ENCODE data around the gene SNX8. TPM values are rescaled to one million over a fixed set of nuclear protein-coding genes. Genes with fewer than 3 reads are reported as not detected.

SNX8 gene
- total and polyA plus RNA-seq, 4 donors: 8.7 to 20.8 (median 14.8) TPM

- no peak overlapping the region for H3K27ac ChIP-seq (ENCODE audit: low read depth in 1 of 2, low read length in 2 of 2)
- peaks cover 0 to 23% (median 3%) of the 10 kb centered on the region in 4 donors for H3K36me3 ChIP-seq (ENCODE audit: control insufficient read depth in 4 of 4, insufficient read depth in 3 of 4, low read depth in 1 of 4, low read length in 3 of 4)
- no peak overlapping the region for H3K4me3 ChIP-seq (ENCODE audit: low read depth in 1 of 3, low read length in 3 of 3)
- no peak overlapping the region for H3K9ac ChIP-seq (ENCODE audit: low read depth in 1 of 2, low read length in 2 of 2)
- DNase-seq (ENCODE audit: low spot score): no peak
- H3K4me1 ChIP-seq (ENCODE audit: control insufficient read depth in 4 of 4, insufficient read depth in 4 of 4, low read length in 3 of 4): no peaks in the 10 kb centered on the region
- no peaks in the 10 kb centered on the region for H3K9me3 ChIP-seq (ENCODE audit: control insufficient read depth in 4 of 4, low read length in 3 of 4)
- no peaks in the 10 kb centered on the region for H3K27me3 ChIP-seq (ENCODE audit: control insufficient read depth in 4 of 4, insufficient read depth in 4 of 4, low read length in 3 of 4)
- WGBS: 96% methylated on average over 34 of the region's 34 CpGs
- TF ChIP-seq HNF4A (conservative IDR thresholded peaks at IDR 0.05): no peak
- TF ChIP-seq RXRA (IDR thresholded peaks at IDR 0.05): no peak
- no peak for TF ChIP-seq GABPA (IDR thresholded peaks at IDR 0.05 in 1 of 2, conservative IDR thresholded peaks at IDR 0.05 in 1 of 2)
- no peak for TF ChIP-seq RAD21 (IDR thresholded peaks at IDR 0.05)
- TF ChIP-seq NR2F2 (IDR thresholded peaks at IDR 0.05): no peak
- TF ChIP-seq, protein P1, sequence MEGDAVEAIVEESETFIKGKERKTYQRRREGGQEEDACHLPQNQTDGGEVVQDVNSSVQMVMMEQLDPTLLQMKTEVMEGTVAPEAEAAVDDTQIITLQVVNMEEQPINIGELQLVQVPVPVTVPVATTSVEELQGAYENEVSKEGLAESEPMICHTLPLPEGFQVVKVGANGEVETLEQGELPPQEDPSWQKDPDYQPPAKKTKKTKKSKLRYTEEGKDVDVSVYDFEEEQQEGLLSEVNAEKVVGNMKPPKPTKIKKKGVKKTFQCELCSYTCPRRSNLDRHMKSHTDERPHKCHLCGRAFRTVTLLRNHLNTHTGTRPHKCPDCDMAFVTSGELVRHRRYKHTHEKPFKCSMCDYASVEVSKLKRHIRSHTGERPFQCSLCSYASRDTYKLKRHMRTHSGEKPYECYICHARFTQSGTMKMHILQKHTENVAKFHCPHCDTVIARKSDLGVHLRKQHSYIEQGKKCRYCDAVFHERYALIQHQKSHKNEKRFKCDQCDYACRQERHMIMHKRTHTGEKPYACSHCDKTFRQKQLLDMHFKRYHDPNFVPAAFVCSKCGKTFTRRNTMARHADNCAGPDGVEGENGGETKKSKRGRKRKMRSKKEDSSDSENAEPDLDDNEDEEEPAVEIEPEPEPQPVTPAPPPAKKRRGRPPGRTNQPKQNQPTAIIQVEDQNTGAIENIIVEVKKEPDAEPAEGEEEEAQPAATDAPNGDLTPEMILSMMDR (IDR thresholded peaks at IDR 0.05; ENCODE audit: low read depth, low read length, missing input control): no peak
- no peak for TF ChIP-seq ATF3 (IDR thresholded peaks at IDR 0.05)
- TF ChIP-seq YY1 (IDR thresholded peaks at IDR 0.05): no peak
- TF ChIP-seq EGR1 (IDR thresholded peaks at IDR 0.05; ENCODE audit: low read depth in 2 of 2): no peak
- no peak for TF ChIP-seq SP1 (IDR thresholded peaks at IDR 0.05)
- no peak for TF ChIP-seq REST (IDR thresholded peaks at IDR 0.05)
Measured at GRCh38 chr7:2258661-2259365, 55.4 kb downstream of the SNX8 start.

DNA sequence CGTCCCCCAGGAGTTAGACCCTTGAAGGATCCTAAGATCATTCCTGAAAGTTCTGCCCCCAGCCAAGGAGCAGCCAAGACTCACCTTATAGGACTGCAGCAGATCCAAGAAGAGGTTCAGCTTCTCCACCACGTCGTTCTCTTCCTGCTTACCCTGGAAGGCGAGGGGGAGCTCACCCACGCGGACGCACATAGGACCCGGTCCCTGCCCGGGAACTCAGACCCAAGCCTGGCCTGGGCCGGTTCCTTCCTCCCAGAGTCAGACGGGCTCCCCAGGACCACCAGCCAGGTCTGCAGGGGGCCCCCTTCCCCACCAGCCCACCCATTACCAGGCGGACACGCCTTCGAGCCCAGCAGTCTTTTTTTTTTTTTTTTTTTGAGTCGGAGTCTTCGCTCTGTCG, 56.6 kb downstream of the SNX8 start:
- no peak for TF ChIP-seq TAF1 (conservative IDR thresholded peaks at IDR 0.05)
- no peak for TF ChIP-seq YY1 (IDR thresholded peaks at IDR 0.05)
- TF ChIP-seq HNF4A (conservative IDR thresholded peaks at IDR 0.05): no peak
- TF ChIP-seq MAX (IDR thresholded peaks at IDR 0.05): no peak
- no peak for TF ChIP-seq REST (IDR thresholded peaks at IDR 0.05)
- TF ChIP-seq, protein P1 (IDR thresholded peaks at IDR 0.05; ENCODE audit: low read depth, low read length, missing input control): no peak
- no peak for TF ChIP-seq RAD21 (IDR thresholded peaks at IDR 0.05)
- no peak for TF ChIP-seq NR2F2 (IDR thresholded peaks at IDR 0.05)
- no peak for TF ChIP-seq ATF3 (IDR thresholded peaks at IDR 0.05)
- TF ChIP-seq JUND (IDR thresholded peaks at IDR 0.05): no peak
- TF ChIP-seq RXRA (IDR thresholded peaks at IDR 0.05): no peak
- TF ChIP-seq FOXA2 (IDR thresholded peaks at IDR 0.05): no peak
- TF ChIP-seq FOXA1 (IDR thresholded peaks at IDR 0.05): no peak
- no peak for TF ChIP-seq HNF4G (IDR thresholded peaks at IDR 0.05)
- no peak for TF ChIP-seq GABPA (IDR thresholded peaks at IDR 0.05 in 1 of 2, conservative IDR thresholded peaks at IDR 0.05 in 1 of 2)
- peaks cover 0 to 18% (median 4%) of the 10 kb centered on the region in 4 donors for H3K36me3 ChIP-seq (ENCODE audit: control insufficient read depth in 4 of 4, insufficient read depth in 3 of 4, low read depth in 1 of 4, low read length in 3 of 4)
- 96% methylated on average over 17 of the region's 17 CpGs for WGBS

More for the DNA sequence above, 56.6 kb downstream of the SNX8 start:
- no peaks in the 10 kb centered on the region for H3K4me1 ChIP-seq (ENCODE audit: control insufficient read depth in 4 of 4, insufficient read depth in 4 of 4, low read length in 3 of 4)
- DNase-seq (ENCODE audit: low spot score): no peak
- H3K27me3 ChIP-seq (ENCODE audit: control insufficient read depth in 4 of 4, insufficient read depth in 4 of 4, low read length in 3 of 4): no peaks in the 10 kb centered on the region
- no peak overlapping the region for H3K9ac ChIP-seq (ENCODE audit: low read depth in 1 of 2, low read length in 2 of 2)
- H3K4me3 ChIP-seq (ENCODE audit: low read depth in 1 of 3, low read length in 3 of 3): no peak overlapping the region
- H3K9me3 ChIP-seq (ENCODE audit: control insufficient read depth in 4 of 4, low read length in 3 of 4): no peaks in the 10 kb centered on the region
- no peak overlapping the region for H3K27ac ChIP-seq (ENCODE audit: low read depth in 1 of 2, low read length in 2 of 2)

All from liver (tissue), 9 donors.